PC-3 (cell line): Measurements from ENCODE around the gene PARP1.

Experiments
- EZH2 ChIP-seq: fragments of 300-600 bp; sonication (generic); IDR thresholded peaks from one replicate; pipeline ENCODE4 v1.6.1; 2017; ENCODE audit warnings: antibody characterized with exemption, mild to moderate bottlenecking, low read length; ENCODE audit not compliant: unreplicated experiment
- EZH2phosphoT487 ChIP-seq: fragments of 300-600 bp; sonication (generic); IDR thresholded peaks from 2 replicates; pipeline ENCODE4 v1.6.1; 2018; ENCODE audit warnings: mild to moderate bottlenecking, antibody characterized with exemption, low read length, borderline replicate concordance
- TF ChIP-seq, protein P1 (sequence below): fragments of 300-600 bp; sonication (generic); conservative IDR thresholded peaks from 2 replicates; pipeline ENCODE4 v1.5.1; 2017; ENCODE audit warnings: antibody characterized with exemption, low read depth, mild to moderate bottlenecking, low read length

DNA sequence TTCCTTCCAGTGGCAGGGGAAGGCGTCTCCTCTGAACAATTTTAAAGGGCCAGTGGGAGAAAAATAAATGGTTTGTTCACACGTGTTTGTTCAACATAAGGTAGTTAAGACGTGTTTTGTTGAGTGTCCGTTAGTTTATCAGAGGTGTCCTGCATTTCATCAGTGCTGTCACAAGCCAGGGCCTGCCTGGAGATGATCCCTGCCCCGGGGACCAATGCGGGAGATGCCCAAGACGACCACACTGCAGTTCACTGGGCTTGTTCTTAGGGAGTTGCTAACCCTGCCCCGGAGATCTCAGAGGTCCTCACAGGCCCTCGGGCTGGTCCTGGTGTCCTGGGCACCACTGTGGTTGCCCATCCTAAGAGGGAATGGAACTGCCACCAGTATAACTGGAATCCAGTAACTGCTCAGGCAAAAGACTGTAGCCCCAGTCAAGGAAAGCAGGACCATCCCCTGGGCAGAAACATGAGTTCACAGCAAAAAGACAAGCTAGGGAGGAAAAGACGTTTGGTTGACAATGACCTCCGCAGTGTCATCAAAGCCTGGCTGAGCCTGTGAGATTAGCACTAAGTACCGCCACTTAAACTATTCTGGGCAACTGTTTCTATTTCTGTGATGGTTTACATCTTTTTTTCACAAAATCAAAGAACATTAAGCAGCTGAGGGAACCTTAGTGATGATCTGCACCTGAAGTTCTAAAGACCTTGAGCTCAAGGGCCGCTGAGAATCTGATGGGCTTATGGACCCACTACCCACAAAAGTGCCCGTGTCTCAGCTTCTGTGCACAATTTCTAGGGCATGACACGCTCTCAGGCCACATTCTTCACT, 54.0 kb downstream of the PARP1 start:
- TF ChIP-seq, protein P1, sequence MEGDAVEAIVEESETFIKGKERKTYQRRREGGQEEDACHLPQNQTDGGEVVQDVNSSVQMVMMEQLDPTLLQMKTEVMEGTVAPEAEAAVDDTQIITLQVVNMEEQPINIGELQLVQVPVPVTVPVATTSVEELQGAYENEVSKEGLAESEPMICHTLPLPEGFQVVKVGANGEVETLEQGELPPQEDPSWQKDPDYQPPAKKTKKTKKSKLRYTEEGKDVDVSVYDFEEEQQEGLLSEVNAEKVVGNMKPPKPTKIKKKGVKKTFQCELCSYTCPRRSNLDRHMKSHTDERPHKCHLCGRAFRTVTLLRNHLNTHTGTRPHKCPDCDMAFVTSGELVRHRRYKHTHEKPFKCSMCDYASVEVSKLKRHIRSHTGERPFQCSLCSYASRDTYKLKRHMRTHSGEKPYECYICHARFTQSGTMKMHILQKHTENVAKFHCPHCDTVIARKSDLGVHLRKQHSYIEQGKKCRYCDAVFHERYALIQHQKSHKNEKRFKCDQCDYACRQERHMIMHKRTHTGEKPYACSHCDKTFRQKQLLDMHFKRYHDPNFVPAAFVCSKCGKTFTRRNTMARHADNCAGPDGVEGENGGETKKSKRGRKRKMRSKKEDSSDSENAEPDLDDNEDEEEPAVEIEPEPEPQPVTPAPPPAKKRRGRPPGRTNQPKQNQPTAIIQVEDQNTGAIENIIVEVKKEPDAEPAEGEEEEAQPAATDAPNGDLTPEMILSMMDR, result no peak
- TF ChIP-seq EZH2 (no peak), EZH2phosphoT487 (no peak)
